Vagina (tissue), 2 donors: ENCODE data around the gene NSUN6. TPM values are rescaled to one million over a fixed set of nuclear protein-coding genes. Genes with fewer than 3 reads are reported as not detected.

ENCODE experiments used
- DNase-seq, 2 donors: peaks; one replicate each; pipeline ENCODE4 v3.0.0-alpha.2; 2017; ENCODE audit errors: extremely low spot score in 2 of 2
- H3K27ac ChIP-seq: fragments of 200-600 bp; sonication (generic); one replicate; pipeline ENCODE4 v1.5.1; 2019
- H3K27me3 ChIP-seq: fragments of 200-600 bp; sonication (generic); one replicate; pipeline ENCODE4 v1.5.1; 2019
- H3K36me3 ChIP-seq, 2 donors: fragments of 200-600 bp; sonication (generic); one replicate each; pipeline ENCODE4 v1.5.1; 2017 to 2019
- H3K4me1 ChIP-seq: fragments of 200-600 bp; sonication (generic); one replicate; pipeline ENCODE4 v1.5.1; 2019
- H3K4me3 ChIP-seq, 2 donors: fragments of 200-600 bp; sonication (generic); 1 replicate in 1 of 2; 2 replicates in 1 of 2; pipeline ENCODE4 v1.5.1; 2016 to 2019
- H3K9me3 ChIP-seq: fragments of 200-600 bp; sonication (generic); one replicate; pipeline ENCODE4 v1.5.1; 2019
- CTCF ChIP-seq, 3 experiments: fragments of 450-650 bp in 2 of 3; fragments of 200-600 bp in 1 of 3; sonication (generic) in 1 of 3; IDR thresholded peaks; one replicate each; pipeline ENCODE4 v1.5.1; 2017 to 2019; ENCODE audit warnings: antibody characterized with exemption in 3 of 3, mild to moderate bottlenecking in 2 of 3, moderate library complexity in 2 of 3
- POLR2A ChIP-seq, 2 donors: fragments of 450-650 bp; IDR thresholded peaks; one replicate each; pipeline ENCODE4 v1.6.1; 2017; ENCODE audit warnings: antibody characterized with exemption in 2 of 2, mild to moderate bottlenecking in 2 of 2, moderate library complexity in 2 of 2
- POLR2AphosphoS5 ChIP-seq, 2 donors: sonication (generic); formaldehyde crosslinking; IDR thresholded peaks; one replicate each; pipeline ENCODE4 v1.9.0; 2017; ENCODE audit warnings: antibody characterized with exemption in 2 of 2, mild to moderate bottlenecking in 2 of 2, low read depth in 1 of 2; ENCODE audit not compliant: insufficient read depth in 1 of 2
- intact Hi-C: fragments of 100-400 bp; cut with DNase I; formaldehyde crosslinking; loops from one replicate; pipeline ENCODE4 v1.15.1; 2023
- total RNA-seq: library from RNA; depleted of rRNA; stranded (reverse); fragments of >200 nt; gene quantifications from one replicate; pipeline ENCODE4 v1.2.3, GENCODE V29; 2016

Gene NSUN6
- total RNA-seq, 1 donor from 2014 or later, result 11.5 TPM

GRCh38 chr10:18615618-18616017 lies 35.8 kb downstream of the NSUN6 start:
- DNase-seq, result no peak
- Histone ChIP-seq H3K4me3 (no peak overlapping the region), H3K27me3 (no peaks in the 10 kb centered on the region), H3K27ac (no peak overlapping the region), H3K9me3 (no peaks in the 10 kb centered on the region), H3K36me3 (no peaks in the 10 kb centered on the region), H3K4me1 (no peaks in the 10 kb centered on the region)
- intact Hi-C loops, result no loop called here
- TF ChIP-seq POLR2AphosphoS5 (IDR thresholded peaks at IDR 0.05; ENCODE audit: insufficient read depth in 1 of 2, low read depth in 1 of 2) (no peak), POLR2A (IDR thresholded peaks at IDR 0.05) (no peak), CTCF (IDR thresholded peaks at IDR 0.05) (no peak)

- Histone ChIP-seq H3K9me3 (no peaks in the 10 kb centered on the region), H3K4me1 (no peaks in the 10 kb centered on the region), H3K27me3 (no peaks in the 10 kb centered on the region), H3K27ac (peak overlapping the region; percentile 55), H3K4me3 (no peak overlapping the region), H3K36me3 (no peaks in the 10 kb centered on the region)
- intact Hi-C loops, result no loop called here
- no peak for DNase-seq
- TF ChIP-seq CTCF (IDR thresholded peaks at IDR 0.05) (no peak), POLR2A (IDR thresholded peaks at IDR 0.05) (no peak), POLR2AphosphoS5 (IDR thresholded peaks at IDR 0.05; ENCODE audit: insufficient read depth in 1 of 2, low read depth in 1 of 2) (no peak)
Observed at GRCh38 chr10:18611168-18611567, 40.2 kb downstream of the NSUN6 start.

- no peaks in the 10 kb centered on the region for H3K27me3 ChIP-seq
- no peak overlapping the region for H3K4me3 ChIP-seq
- no peaks in the 10 kb centered on the region for H3K36me3 ChIP-seq
- no peak for TF ChIP-seq POLR2A (IDR thresholded peaks at IDR 0.05)
- TF ChIP-seq POLR2AphosphoS5 (IDR thresholded peaks at IDR 0.05; ENCODE audit: insufficient read depth in 1 of 2, low read depth in 1 of 2), result no peak
- no peak for TF ChIP-seq CTCF (IDR thresholded peaks at IDR 0.05)
- intact Hi-C loops, result no loop called here
- H3K9me3 ChIP-seq, result no peaks in the 10 kb centered on the region
- H3K4me1 ChIP-seq, result no peaks in the 10 kb centered on the region
- peak overlapping the region; percentile 55 for H3K27ac ChIP-seq
- DNase-seq, result no peak
Observed at GRCh38 chr10:18610517-18610916, 40.9 kb downstream of the NSUN6 start.

GRCh38 chr10:18608596-18608995 lies 42.8 kb downstream of the NSUN6 start:
- Histone ChIP-seq H3K27ac (no peak overlapping the region), H3K27me3 (no peaks in the 10 kb centered on the region), H3K36me3 (no peaks in the 10 kb centered on the region), H3K4me3 (no peak overlapping the region), H3K9me3 (no peaks in the 10 kb centered on the region), H3K4me1 (no peaks in the 10 kb centered on the region)
- intact Hi-C loops, result no loop called here
- DNase-seq, result no peak
- TF ChIP-seq POLR2AphosphoS5 (IDR thresholded peaks at IDR 0.05; ENCODE audit: insufficient read depth in 1 of 2, low read depth in 1 of 2) (no peak), POLR2A (IDR thresholded peaks at IDR 0.05) (no peak), CTCF (IDR thresholded peaks at IDR 0.05) (no peak)

- TF ChIP-seq CTCF (IDR thresholded peaks at IDR 0.05), result no peak
- Histone ChIP-seq H3K4me3 (no peak overlapping the region), H3K9me3 (no peaks in the 10 kb centered on the region), H3K4me1 (no peaks in the 10 kb centered on the region), H3K27ac (no peak overlapping the region), H3K36me3 (no peaks in the 10 kb centered on the region), H3K27me3 (no peaks in the 10 kb centered on the region)
- no peak for DNase-seq
- intact Hi-C loops, result no loop called here
Observed at GRCh38 chr10:18607503-18608378, 43.6 kb downstream of the NSUN6 start.
